NCI-H2227 (cell line): Measurements from ENCODE around the gene OBSL1.

Experiments used
- DNase-seq: peaks from one replicate; lab custom pipeline; 2025; ENCODE audit not compliant: unreplicated experiment; lab: John Stamatoyannopoulos, UW

OBSL1 gene

GRCh38 chr2:219552382-219553167, 18.8 kb downstream of the OBSL1 start:
- peak; percentile 94 for DNase-seq

- peak; percentile 78 for DNase-seq
Observed at GRCh38 chr2:219551441-219552381, 19.6 kb downstream of the OBSL1 start.

GRCh38 chr2:219549619-219550018, 21.7 kb downstream of the OBSL1 start:
- DNase-seq = no peak

GRCh38 chr2:219548990-219549389, 22.3 kb downstream of the OBSL1 start:
- DNase-seq = no peak

GRCh38 chr2:219547621-219548020, 23.7 kb downstream of the OBSL1 start:
- DNase-seq = no peak

- no peak for DNase-seq
Observed at GRCh38 chr2:219545943-219546352, 25.4 kb downstream of the OBSL1 start.

- DNase-seq = no peak
Observed at GRCh38 chr2:219545295-219545942, 25.9 kb downstream of the OBSL1 start.

- no peak for DNase-seq
Observed at GRCh38 chr2:219544567-219544966, 26.8 kb downstream of the OBSL1 start.

- peak; percentile 99 for DNase-seq
Observed at GRCh38 chr2:219543596-219544358, 27.6 kb downstream of the OBSL1 start, which contains the start of the genes CHPF and TMEM198. Gene CHPF, minus strand, starts transcription at chr2:219543809. Its CDS starts 271 bp downstream, at chr2:219543538. Gene TMEM198, plus strand, starts transcription at chr2:219544028. Its CDS starts 700 bp downstream, at chr2:219544728.

GRCh38 chr2:219542931-219543595, 28.3 kb downstream of the OBSL1 start:
- no peak for DNase-seq

GRCh38 chr2:219541611-219542180, 29.6 kb downstream of the OBSL1 start:
- DNase-seq = peak; percentile 90

GRCh38 chr2:219540784-219541504, 30.4 kb downstream of the OBSL1 start:
- DNase-seq = no peak

GRCh38 chr2:219539926-219540678, 31.2 kb downstream of the OBSL1 start:
- DNase-seq = no peak

GRCh38 chr2:219538956-219539788, 32.2 kb downstream of the OBSL1 start:
- no peak for DNase-seq

- DNase-seq = no peak
Observed at GRCh38 chr2:219538504-219538951, 32.8 kb downstream of the OBSL1 start.

GRCh38 chr2:219537657-219538488, 33.5 kb downstream of the OBSL1 start:
- DNase-seq = no peak
